HEK293T (cell line): ENCODE results near the gene KLHL22.

Source experiments
- CTCF ChIA-PET: fragments of 350-600 bp; formaldehyde crosslinking; extraction: SDS; loops from one replicate; lab custom pipeline; 2021; ENCODE audit warnings: antibody characterized with exemption, inconsistent platforms; lab: Yijun Ruan, JAX
- POLR2A ChIA-PET: fragments of 350-600 bp; formaldehyde crosslinking; extraction: SDS; loops from one replicate; lab custom pipeline; 2020; ENCODE audit warnings: antibody characterized with exemption, inconsistent platforms; lab: Yijun Ruan, JAX
- DNase-seq: peaks from one replicate; pipeline ENCODE4 v3.0.0; 2012; ENCODE audit warnings: mixed read lengths; ENCODE audit errors: extremely low spot score
- ARNT ChIP-seq: fragments of 450-650 bp; IDR thresholded peaks from 2 replicates; pipeline ENCODE4 v1.6.1; 2017; ENCODE audit warnings: mild to moderate bottlenecking
- BHLHE40 ChIP-seq: fragments of 450-650 bp; IDR thresholded peaks from 2 replicates; pipeline ENCODE4 v1.6.1; 2016; ENCODE audit warnings: mild to moderate bottlenecking, moderate library complexity, borderline replicate concordance
- CTBP1 ChIP-seq: fragments of 450-650 bp; IDR thresholded peaks from 2 replicates; pipeline ENCODE4 v1.6.1; 2016; ENCODE audit warnings: borderline replicate concordance
- ELF4 ChIP-seq: fragments of 450-650 bp; IDR thresholded peaks from 2 replicates; pipeline ENCODE4 v1.6.1; 2017; ENCODE audit warnings: antibody characterized with exemption
- FOXA1 ChIP-seq: fragments of 450-650 bp; IDR thresholded peaks from 2 replicates; pipeline ENCODE4 v1.6.1; 2016; ENCODE audit warnings: mild to moderate bottlenecking
- FOXK2 ChIP-seq: fragments of 450-650 bp; IDR thresholded peaks from 2 replicates; pipeline ENCODE4 v1.6.1; 2016; ENCODE audit warnings: mild to moderate bottlenecking
- FOXM1 ChIP-seq: fragments of 450-650 bp; IDR thresholded peaks from 2 replicates; pipeline ENCODE4 v1.6.1; 2017; ENCODE audit warnings: mild to moderate bottlenecking, borderline replicate concordance
- HDGF ChIP-seq: fragments of 450-650 bp; IDR thresholded peaks from 2 replicates; pipeline ENCODE4 v1.6.1; 2017; ENCODE audit warnings: antibody characterized with exemption, borderline replicate concordance
- L3MBTL2 ChIP-seq: fragments of 450-650 bp; conservative IDR thresholded peaks from 2 replicates; pipeline ENCODE4 v1.6.1; 2016; ENCODE audit warnings: mild to moderate bottlenecking
- NFRKB ChIP-seq: fragments of 450-650 bp; IDR thresholded peaks from 2 replicates; pipeline ENCODE4 v1.6.1; 2016; ENCODE audit warnings: mild to moderate bottlenecking, moderate library complexity
- PKNOX1 ChIP-seq: fragments of 450-650 bp; IDR thresholded peaks from 2 replicates; pipeline ENCODE4 v1.6.1; 2016
- SP1 ChIP-seq: fragments of 450-650 bp; IDR thresholded peaks from 2 replicates; pipeline ENCODE4 v1.6.1; 2017
- SUZ12 ChIP-seq: fragments of 450-650 bp; IDR thresholded peaks from 2 replicates; pipeline ENCODE4 v1.6.1; 2016; ENCODE audit warnings: mild to moderate bottlenecking
- TARDBP ChIP-seq: fragments of 450-650 bp; IDR thresholded peaks from 2 replicates; pipeline ENCODE4 v1.6.1; 2016
- ZNF384 ChIP-seq: fragments of 450-650 bp; IDR thresholded peaks from 2 replicates; pipeline ENCODE4 v1.6.1; 2016

The KLHL22 gene

GRCh38 chr22:20533879-20534265 is 38.3 kb upstream of the KLHL22 start:
- POLR2A ChIA-PET, result no interaction called here
- TF ChIP-seq HDGF (no peak), PKNOX1 (no peak), SUZ12 (no peak), TARDBP (no peak), CTBP1 (no peak), SP1 (no peak), L3MBTL2 (no peak), BHLHE40 (no peak), FOXM1 (no peak)
- CTCF ChIA-PET, result interaction anchor here (1.0 kb wide), 1 partner anchor 116 kb away, joined by 3 read pairs; no protein-coding TSS in a partner anchor
- no peak for DNase-seq

GRCh38 chr22:20533095-20533878 is 37.7 kb upstream of the KLHL22 start:
- CTCF ChIA-PET, result interaction anchor here (1.0 kb wide), 1 partner anchor 115 kb away, joined by 3 read pairs; no protein-coding TSS in a partner anchor
- TF ChIP-seq CTBP1 (no peak), SP1 (no peak), FOXA1 (no peak), FOXM1 (no peak), BHLHE40 (no peak)
- DNase-seq, result no peak
- POLR2A ChIA-PET, result no interaction called here

GRCh38 chr22:20532256-20532993 is 36.8 kb upstream of the KLHL22 start:
- no peak for TF ChIP-seq BHLHE40
- no peak for TF ChIP-seq SUZ12
- TF ChIP-seq NFRKB, result no peak
- TF ChIP-seq PKNOX1, result no peak
- no peak for TF ChIP-seq FOXK2
- no peak for TF ChIP-seq ELF4
- TF ChIP-seq CTBP1, result no peak
- ChIA-PET CTCF (no interaction called here), POLR2A (no interaction called here)
- no peak for DNase-seq

GRCh38 chr22:20531404-20532201 is 36.0 kb upstream of the KLHL22 start:
- POLR2A ChIA-PET, result no interaction called here
- TF ChIP-seq ARNT (no peak), NFRKB (no peak), HDGF (no peak), FOXK2 (no peak)
- CTCF ChIA-PET, result no interaction called here
- no peak for DNase-seq

GRCh38 chr22:20531154-20531403 is 35.5 kb upstream of the KLHL22 start:
- CTCF ChIA-PET, result no interaction called here
- no peak for TF ChIP-seq ARNT
- DNase-seq, result no peak
- POLR2A ChIA-PET, result no interaction called here

- DNase-seq, result no peak
- CTCF ChIA-PET, result no interaction called here
- POLR2A ChIA-PET, result no interaction called here
- TF ChIP-seq CTBP1 (no peak), ZNF384 (no peak), ARNT (no peak), ELF4 (no peak), PKNOX1 (no peak), FOXK2 (no peak), L3MBTL2 (no peak), NFRKB (no peak)
These were observed 35.0 kb upstream of the KLHL22 start for GRCh38 chr22:20530368-20531153.
